Measurements from ENCODE around the gene INMT.
A peak's percentile ranks its signal among the peaks of the same experiment; 100 is the strongest.

The INMT gene

GRCh38 chr7:30728591-30729100, 23.3 kb upstream of the INMT start:
- no peak for DNase-seq (ENCODE audit: low read depth)

- no peak for DNase-seq (ENCODE audit: low read depth)
These were observed 22.3 kb upstream of the INMT start for GRCh38 chr7:30729642-30730041.

DNA sequence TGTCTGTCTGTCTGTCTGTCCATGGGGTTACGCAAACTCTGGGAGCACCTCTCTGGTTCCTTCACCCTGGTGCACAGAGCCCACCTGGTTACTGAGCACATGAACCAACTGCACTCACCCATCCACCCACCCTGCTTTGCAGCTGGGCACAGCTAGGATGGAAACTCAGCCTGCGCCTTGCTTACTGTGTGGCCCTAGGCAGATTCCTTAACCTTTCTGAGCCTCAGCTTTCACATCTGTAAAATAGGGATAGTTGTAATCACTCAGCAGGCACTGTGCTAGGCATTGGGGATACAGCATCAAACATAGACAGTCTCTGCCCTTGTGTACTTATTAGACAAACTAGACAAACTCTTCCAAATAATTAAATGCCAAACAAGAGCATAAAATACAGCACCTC, 21.8 kb upstream of the INMT start:
- DNase-seq (ENCODE audit: low read depth), result no peak

DNA sequence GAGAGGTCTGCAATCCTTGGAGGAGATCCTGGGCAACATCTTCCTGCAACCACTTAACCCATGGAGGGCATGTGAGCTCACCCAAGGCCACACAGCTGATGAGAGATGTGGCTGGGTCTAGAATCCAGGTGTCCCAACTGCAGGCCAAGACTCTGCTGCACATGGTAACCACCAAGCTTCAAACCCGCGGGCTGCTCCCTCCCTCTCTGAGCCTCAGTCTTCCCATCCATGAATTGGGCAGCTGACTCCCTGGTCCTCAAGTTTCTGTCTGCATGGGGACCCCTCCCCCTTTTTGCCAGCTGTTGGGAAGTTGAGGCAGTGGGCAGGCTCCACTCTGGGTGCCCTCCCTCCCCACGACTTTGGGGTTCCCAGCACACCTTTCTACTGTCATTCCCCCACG, 20.9 kb upstream of the INMT start:
- no peak for DNase-seq (ENCODE audit: low read depth)

DNA sequence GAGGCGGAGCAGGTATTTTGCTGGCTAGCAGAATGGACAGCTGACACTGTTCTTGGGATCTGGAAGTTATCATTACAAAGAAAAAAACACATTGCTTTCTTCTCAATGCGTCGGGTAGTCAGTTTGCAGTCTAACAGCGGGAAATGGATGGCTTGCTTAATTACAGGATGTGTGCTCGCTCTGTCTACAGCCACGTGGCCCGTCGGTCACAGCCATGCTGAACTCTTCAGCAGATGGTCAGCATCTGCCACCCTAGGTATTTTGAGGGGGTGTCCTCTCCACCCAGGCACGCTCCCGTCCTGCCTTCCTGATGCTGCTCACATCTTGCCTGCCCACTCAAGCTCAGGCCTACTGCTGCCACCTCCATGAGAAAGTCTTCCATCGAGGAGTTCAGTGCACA, 20.4 kb upstream of the INMT start:
- no peak for DNase-seq (ENCODE audit: low read depth)

DNA sequence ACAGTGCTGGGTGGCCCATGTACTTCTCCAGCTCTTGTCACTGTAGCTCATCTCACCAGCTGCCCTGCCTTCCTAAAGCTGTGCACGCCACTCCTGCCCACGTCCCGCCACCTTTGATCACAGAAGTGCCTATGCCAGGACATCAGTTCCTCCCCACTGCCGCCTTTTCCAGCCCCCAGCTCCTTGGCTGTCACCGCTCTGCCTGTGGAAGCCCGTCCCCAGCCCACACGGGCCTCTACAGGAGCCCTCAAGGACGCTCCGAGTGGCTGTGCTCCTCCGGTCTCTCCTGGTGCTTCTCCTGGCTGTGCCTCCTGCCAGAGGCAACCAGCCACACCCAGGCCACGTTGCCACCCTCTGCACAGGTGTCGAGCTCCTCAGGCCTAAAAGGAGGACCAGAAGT, 19.3 kb upstream of the INMT start:
- DNase-seq (ENCODE audit: low read depth), result no peak

GRCh38 chr7:30733216-30733615, 18.7 kb upstream of the INMT start:
- no peak for DNase-seq (ENCODE audit: low read depth)

GRCh38 chr7:30733691-30734090, 18.2 kb upstream of the INMT start:
- no peak for DNase-seq (ENCODE audit: low read depth)

DNA sequence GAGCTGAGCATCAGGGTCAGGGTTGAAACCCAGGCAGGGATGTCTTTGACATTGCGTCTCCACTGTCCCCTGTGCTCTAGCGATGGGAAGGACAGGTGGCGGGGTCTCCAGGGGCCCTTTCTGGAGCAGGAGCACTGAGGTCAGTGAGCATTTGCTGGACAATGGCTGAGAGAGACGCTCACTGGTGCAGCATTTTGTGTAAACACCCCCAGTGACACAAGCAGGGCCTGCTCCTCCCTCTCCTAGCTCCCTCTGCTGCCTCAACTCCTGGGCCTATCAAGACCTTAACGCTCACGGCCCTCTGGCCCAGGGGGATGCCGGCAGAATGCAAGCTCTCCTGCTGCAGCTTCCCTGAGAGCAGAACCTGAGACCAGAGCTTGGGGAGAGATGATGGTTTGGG, 17.4 kb upstream of the INMT start:
- no peak for DNase-seq (ENCODE audit: low read depth)

GRCh38 chr7:30735631-30736030, 16.3 kb upstream of the INMT start:
- DNase-seq (ENCODE audit: low read depth), result no peak

DNA sequence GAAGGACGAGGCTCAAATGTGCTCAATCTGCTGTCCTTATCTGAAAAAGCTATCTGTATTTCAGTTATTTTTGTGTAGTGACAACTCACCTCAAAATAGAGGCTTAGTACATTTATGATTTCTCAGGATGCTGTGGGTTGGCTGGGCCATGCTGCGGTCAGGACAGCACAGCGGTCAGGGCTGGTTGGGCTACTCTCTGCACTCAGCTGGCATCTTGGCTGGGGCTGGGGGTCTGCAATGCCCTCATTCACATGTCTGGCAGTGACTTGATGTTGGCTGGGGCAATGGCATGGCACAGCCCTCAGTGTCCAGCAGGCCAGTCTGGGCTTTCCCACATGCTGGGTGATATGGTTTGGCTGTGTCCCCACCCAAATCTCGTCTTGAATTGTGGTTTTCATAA, 15.6 kb upstream of the INMT start:
- DNase-seq (ENCODE audit: low read depth), result no peak

DNA sequence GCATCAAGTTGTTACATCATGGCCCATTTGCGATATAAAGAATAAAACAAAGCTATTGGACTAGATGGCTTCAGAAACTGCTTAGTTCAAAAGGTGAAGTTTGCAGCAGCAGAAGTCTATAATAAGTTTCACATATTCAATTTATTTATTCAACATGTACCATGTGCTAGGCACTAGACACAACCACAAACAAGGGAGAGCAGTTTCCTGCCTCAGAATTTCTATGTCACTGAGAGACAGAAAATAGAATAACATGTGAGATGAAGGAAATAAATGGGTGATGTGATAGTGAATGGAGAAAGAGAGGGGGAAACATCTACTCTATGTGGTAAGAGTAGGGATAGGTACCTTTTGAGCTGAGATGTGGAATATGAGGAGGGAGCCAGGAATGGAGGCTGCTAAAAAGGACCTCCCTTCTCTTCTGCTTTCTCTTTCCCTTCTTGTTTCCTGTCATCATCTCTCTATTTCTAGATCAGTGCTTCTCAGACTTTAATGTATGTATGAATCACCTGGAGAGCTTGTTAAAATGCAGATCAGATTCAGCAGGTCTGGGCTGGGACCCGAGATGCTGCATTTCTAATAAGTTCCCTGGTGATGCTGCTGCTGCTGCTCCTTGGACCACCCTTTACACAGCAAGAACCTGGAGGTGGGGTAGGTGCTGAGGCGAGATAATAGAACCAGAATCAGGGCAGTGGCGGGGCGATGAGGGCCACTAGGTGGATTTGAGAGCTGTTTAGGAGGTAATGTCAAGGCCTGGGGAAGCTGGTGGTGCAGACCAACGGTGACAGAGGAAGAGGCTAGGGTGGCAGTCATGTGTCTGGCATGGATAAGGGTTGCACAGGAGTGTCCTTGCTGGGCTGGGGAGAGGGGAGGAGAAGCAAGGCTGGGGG, 13.7 kb upstream of the INMT start:
- no peak for DNase-seq (ENCODE audit: low read depth)

- DNase-seq (ENCODE audit: low read depth), result no peak
These were observed 12.2 kb upstream of the INMT start for GRCh38 chr7:30739691-30740090.

- DNase-seq (ENCODE audit: low read depth), result peak; percentile 29
These were observed 11.3 kb upstream of the INMT start for GRCh38 chr7:30740417-30741181.

GRCh38 chr7:30741289-30741688, 10.6 kb upstream of the INMT start:
- no peak for DNase-seq (ENCODE audit: low read depth)

DNA sequence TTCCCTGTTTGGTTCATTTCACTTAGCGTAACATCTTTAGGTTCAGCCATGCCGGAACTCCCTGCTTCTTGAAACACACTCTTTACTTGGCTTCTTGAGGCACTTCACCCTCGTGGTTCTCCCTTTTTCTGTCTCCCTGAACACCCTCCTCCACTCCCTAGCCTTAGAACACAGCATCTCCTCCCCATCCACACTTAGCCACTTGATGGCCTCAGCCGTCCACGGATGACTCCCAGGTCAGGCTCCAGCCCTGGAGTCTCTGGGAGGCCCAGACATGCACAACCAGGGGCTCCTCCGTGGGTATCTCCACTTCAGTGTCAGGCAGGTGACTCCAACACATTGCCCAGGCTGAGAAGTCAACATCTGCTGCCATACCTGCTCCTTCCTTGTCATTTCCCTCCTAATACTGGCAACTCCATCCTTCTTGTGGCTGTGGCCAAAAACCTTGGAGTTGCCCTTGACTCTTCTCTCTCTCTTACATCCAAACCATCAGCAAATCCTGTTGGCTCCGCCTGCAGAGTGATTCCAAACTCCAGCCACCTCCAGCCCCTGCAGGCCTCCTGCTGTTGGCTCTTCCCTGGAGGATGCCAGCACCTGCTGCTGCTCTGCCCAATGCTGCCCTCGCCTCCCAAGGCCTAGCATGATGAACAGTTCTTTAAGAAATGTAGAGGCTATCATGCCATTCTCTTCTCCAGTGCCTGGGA, 8.4 kb upstream of the INMT start:
- peak; percentile 59 for DNase-seq (ENCODE audit: low read depth)

DNA sequence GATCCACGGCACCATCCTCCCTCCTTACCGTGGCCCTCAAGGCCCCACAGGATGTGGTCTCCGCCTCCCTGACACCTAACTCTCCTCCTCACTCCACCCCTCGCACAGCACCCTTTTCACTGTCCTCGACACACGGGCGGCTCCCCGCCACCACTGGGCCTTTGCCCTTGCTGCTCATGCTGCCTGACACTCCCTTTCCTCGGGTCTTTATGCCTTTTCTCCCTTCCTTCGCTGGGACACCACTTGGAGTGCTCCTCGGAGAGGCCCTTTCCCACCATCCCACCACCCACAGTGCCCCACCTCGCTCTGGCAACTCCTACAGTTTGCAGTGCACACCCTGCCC, 7.9 kb upstream of the INMT start:
- no peak for DNase-seq (ENCODE audit: low read depth)

DNA sequence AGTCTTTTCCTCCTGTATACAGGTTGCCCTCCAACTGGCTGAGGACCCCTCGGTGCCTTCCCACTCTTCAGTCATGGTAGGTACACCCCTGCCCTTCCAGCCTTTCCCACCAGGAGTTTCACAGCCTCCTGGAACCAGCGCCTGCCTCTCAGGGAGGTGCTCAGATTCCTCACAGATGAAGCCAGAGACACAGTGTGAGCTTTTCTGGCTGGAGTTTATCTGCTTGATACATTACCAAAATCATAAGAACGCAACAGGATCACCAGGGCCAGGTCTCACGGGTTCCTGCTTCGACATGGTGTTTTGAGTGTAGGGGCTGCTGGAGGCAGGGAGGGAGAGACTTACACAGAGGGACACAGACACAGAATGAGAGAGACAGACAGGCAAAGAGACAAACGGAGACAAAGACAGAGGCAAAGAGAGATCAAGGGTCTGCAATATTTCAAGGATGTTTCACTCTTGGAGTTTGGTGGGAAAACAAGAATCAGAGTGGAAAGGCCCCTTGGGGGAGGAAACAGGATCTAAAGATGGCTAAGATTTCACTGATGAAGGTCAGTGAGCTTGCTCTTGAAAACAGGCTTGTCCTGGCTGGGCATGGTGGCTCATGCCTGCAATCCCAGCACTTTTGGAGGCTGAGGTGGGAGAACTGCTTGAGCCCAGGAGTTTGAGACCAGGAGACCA, 6.5 kb upstream of the INMT start:
- DNase-seq (ENCODE audit: low read depth), result no peak

DNA sequence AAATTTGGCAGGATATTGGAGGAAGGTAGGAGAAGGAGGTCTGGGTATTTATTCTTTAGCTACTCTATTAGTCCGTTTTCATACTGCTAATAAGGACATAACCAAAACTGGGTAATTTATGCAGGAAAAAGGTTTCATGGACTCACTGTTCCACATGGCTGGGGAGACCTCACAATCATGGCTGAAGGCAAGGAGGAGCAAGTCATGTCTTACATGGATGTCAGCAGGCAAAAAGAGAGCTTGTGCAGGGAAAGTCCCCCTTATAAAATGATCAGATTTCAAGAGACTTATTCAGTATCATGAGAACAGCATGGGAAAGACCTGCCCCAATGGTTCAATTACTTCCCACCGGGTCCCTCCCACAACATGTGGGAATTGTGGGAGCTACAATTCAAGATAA, 1.9 kb upstream of the INMT start:
- DNase-seq (ENCODE audit: low read depth), result no peak

DNA sequence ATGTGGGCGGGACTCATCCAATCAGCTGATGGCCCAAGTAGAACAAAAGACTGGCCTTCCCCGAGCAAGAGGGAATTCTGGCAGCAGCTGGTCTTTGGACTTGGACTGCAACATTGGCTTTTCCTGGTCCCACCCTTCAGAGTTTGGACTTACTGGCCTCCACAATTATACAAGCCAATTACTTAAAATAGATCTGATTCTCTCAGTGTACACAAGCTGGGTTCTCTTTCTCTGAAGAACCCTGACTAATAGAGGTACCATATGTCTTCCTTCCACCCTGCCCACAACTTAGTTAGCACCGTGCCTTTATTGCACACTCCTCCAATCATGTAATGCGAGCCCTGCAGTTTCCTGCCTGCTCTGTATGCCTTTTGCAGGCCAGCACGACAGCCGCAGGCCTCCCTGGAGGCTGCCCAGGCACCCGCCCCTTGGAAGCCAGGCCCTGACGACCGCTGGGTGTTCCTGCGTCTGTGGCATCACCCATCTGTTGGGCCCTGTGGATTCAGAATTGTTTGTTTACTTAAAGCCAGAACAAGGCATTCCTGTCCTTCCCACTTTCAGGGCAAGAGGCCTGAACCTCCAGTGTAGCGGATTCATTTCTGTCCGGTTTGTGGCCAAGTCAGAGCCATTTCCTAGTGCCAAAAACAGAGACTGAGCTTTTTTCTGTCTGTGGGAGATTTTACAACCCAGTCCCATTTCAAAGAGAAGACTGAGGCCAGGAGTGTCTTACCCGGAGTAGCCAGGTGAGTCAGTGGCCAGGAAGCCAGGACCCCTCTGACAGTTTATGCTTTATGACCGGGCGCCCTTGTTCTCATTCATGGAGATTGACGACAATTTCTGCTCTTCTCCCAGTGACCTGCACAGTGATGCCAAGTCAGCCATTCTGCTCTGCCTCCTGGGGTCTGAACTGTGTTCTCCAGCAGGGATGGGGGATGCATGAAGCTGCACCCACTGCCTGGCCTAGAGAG, 968 bp upstream of the INMT start:
- DNase-seq (ENCODE audit: low read depth), result peak; percentile 71

GRCh38 chr7:30752484-30752883, 549 bp downstream of the INMT start:
- DNase-seq (ENCODE audit: low read depth), result no peak

Measured in amniotic epithelial cell (primary cell).